ENCODE data around the gene ABLIM2. TPM values are rescaled to one million over a fixed set of nuclear protein-coding genes. Genes with fewer than 3 reads are reported as not detected.

ABLIM2 gene
- total and polyA plus RNA-seq, 2 of the 8 experiments (the other 6 are each of a cell fraction or from before 2014, with no cell fraction given): 2.8 to 3.0 TPM

DNA sequence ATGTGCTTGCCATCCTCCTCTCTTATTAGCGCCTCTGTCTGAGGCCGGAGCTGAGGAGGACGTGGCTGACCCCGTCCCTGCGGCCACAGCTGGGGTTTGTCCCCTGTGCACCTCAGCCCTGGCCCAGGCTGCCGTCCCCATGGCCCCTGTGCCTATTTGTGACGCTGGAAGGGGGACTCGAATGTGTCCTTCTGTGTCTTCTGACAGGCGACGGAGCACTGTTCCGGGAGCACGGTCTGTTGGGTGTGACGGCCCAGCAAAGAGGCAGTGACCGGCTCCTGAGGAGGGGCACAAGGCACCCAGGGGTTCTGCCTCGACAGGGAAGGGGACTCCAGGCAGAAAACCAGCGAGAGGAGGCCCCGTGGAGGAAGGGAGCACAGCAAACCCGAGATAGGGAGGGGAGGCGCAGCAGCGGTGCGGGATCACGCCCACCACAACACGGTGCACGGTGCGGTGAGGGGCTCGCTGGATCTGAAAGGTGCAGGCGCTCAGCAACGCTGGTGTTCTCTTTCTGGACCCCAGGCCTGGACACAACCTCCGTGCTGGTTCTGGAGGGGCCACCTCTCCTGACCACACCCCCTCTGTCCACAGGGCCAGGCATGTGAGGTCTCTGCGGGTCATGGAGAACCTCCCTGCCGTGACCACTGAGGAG is 46.1 kb upstream of the ABLIM2 start:
- H3K27me3 ChIP-seq (replicated peaks in 1 of 4; ENCODE audit: control insufficient read depth in 3 of 4, extremely low read depth in 1 of 4, insufficient read depth in 3 of 4, low read length in 3 of 4): no peaks in the 10 kb centered on the region
- H3K4me2 ChIP-seq (ENCODE audit: insufficient read depth in 1 of 2, low read depth in 2 of 2, low read length in 2 of 2): no peak overlapping the region
- H2BK120ac ChIP-seq (replicated peaks; ENCODE audit: low read depth, low read length): no peak overlapping the region
- H3K56ac ChIP-seq (replicated peaks; ENCODE audit: insufficient read length, low read depth, low read length): no peak overlapping the region
- H4K8ac ChIP-seq (ENCODE audit: extremely low read depth, insufficient read depth, low read length): no peak overlapping the region; the same call in 1 of the 2 replicates
- ChIA-PET POLR2A (ENCODE audit: partially characterized antibody) (no interaction called here), CTCF (ENCODE audit: partially characterized antibody) (interaction anchor here (1.5 to 4.6 kb wide), 4 partner anchors 9 to 32 kb away, joined by 3 to 17 read pairs (median 4); no protein-coding TSS in a partner anchor)
- H2BK20ac ChIP-seq (ENCODE audit: low read length): no peak overlapping the region
- peaks cover 0 to 1% of the 10 kb centered on the region in 2 experiments for H4K20me1 ChIP-seq (replicated peaks in 1 of 2; ENCODE audit: control insufficient read depth in 1 of 2, insufficient read depth in 2 of 2, low read length in 2 of 2)
- H2BK5ac ChIP-seq (ENCODE audit: low read depth, low read length): no peak overlapping the region
- H4K5ac ChIP-seq (ENCODE audit: insufficient read length, low read depth, low read length): no peak overlapping the region
- no peak overlapping the region for H3K14ac ChIP-seq (ENCODE audit: insufficient read length)
- H3K79me2 ChIP-seq (ENCODE audit: control insufficient read depth in 1 of 2, insufficient read depth in 2 of 2, low read length in 2 of 2): no peaks in the 10 kb centered on the region
- no peak overlapping the region for H3K4ac ChIP-seq (replicated peaks; ENCODE audit: insufficient read length, low read depth, low read length)
- no peaks in the 10 kb centered on the region for H3K9me3 ChIP-seq (ENCODE audit: insufficient read depth in 2 of 2, low read depth in 1 of 2, low read length in 1 of 2)
- no peak overlapping the region for H3K27ac ChIP-seq (ENCODE audit: low read depth, low read length)
- FAIRE-seq (no peak), DNase-seq (ENCODE audit: low read depth in 1 of 2, low spot score in 2 of 2) (no peak)
- no peaks in the 10 kb centered on the region for H3K23me2 ChIP-seq (ENCODE audit: low read depth, low read length)
- no peak overlapping the region for H2AK5ac ChIP-seq (ENCODE audit: low read depth, low read length)
- H3K18ac ChIP-seq (ENCODE audit: extremely low read depth, low read length): no peak overlapping the region
- H3K36me3 ChIP-seq (ENCODE audit: control insufficient read depth in 2 of 4, insufficient read depth in 4 of 4, low read length in 3 of 4): no peaks in the 10 kb centered on the region
- H4K91ac ChIP-seq (replicated peaks; ENCODE audit: insufficient read length, low read length): no peak overlapping the region
- H3K23ac ChIP-seq (ENCODE audit: insufficient read length): no peak overlapping the region
- no peak overlapping the region for H3K4me3 ChIP-seq (ENCODE audit: extremely low read depth in 1 of 4, insufficient read depth in 2 of 4, low read depth in 3 of 4, low read length in 4 of 4)
- H3K4me1 ChIP-seq (replicated peaks in 1 of 4; ENCODE audit: control insufficient read depth in 3 of 4, insufficient read depth in 4 of 4, low read length in 3 of 4): no peaks in the 10 kb centered on the region; a peak in 2 of 7 replicates
- no peak overlapping the region for H2BK15ac ChIP-seq (ENCODE audit: low read length)
- H2BK12ac ChIP-seq (ENCODE audit: low read depth, low read length): 0 out of 2 replicates have a peak overlapping the region, but pooled peaks have one; percentile 17
- no peak overlapping the region for H2AFZ ChIP-seq (ENCODE audit: low read length)
- WGBS, 2 experiments (ENCODE audit: extremely low coverage in 1 of 2, insufficient coverage in 1 of 2, insufficient read length in 1 of 2, insufficient replicate concordance in 2 of 2, low coverage in 1 of 2, low lambda C conversion rate in 2 of 2, missing lambda C conversion rate in 1 of 2): 92% methylated on average over 19 of the region's 31 CpGs; no CpG with 5 or more reads in 1 of the 2 experiments
- TF ChIP-seq GTF2F1 (IDR thresholded peaks at IDR 0.05; ENCODE audit: borderline replicate concordance, low read depth, low read length) (no peak), BCL11A (IDR thresholded peaks at IDR 0.05; ENCODE audit: low read depth in 2 of 2, low read length in 2 of 2) (no peak), TCF12 (IDR thresholded peaks at IDR 0.05; ENCODE audit: low read depth, low read length) (no peak), PHF8 (conservative IDR thresholded peaks at IDR 0.05; ENCODE audit: low read depth, low read length) (no peak), SIRT6 (IDR thresholded peaks at IDR 0.05; ENCODE audit: low read length) (no peak), SAP30 (IDR thresholded peaks at IDR 0.05; ENCODE audit: insufficient read depth, insufficient replicate concordance, low read length) (no peak), CHD2 (IDR thresholded peaks at IDR 0.05; ENCODE audit: low read length) (no peak), CTBP2 (IDR thresholded peaks at IDR 0.05; ENCODE audit: borderline replicate concordance, insufficient read depth, insufficient read length, low read length) (no peak)
- TF ChIP-seq, protein P1, sequence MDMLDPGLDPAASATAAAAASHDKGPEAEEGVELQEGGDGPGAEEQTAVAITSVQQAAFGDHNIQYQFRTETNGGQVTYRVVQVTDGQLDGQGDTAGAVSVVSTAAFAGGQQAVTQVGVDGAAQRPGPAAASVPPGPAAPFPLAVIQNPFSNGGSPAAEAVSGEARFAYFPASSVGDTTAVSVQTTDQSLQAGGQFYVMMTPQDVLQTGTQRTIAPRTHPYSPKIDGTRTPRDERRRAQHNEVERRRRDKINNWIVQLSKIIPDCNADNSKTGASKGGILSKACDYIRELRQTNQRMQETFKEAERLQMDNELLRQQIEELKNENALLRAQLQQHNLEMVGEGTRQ (IDR thresholded peaks at IDR 0.05; ENCODE audit: low read length): no peak
- H3K9ac ChIP-seq (replicated peaks in 1 of 4; ENCODE audit: extremely low read depth in 1 of 4, low read depth in 3 of 4, low read length in 3 of 4): no peak overlapping the region
- no peaks in the 10 kb centered on the region for H3K79me1 ChIP-seq (ENCODE audit: low read depth, low read length)

All from H1 (cell line).